Adipocyte (in vitro differentiated cells): ENCODE results near the gene IL17RB.

ENCODE experiments used
- DNase-seq: peaks from one replicate; pipeline ENCODE4 v3.0.0-alpha.2; 2015; ENCODE audit warnings: low read depth
- H3K27me3 ChIP-seq: replicated peaks from 2 replicates; pipeline ENCODE4 v1.7.0; 2013; ENCODE audit warnings: mild to moderate bottlenecking, low read length, moderate library complexity; ENCODE audit not compliant: control insufficient read depth, insufficient read depth
- H3K36me3 ChIP-seq: 2 replicates; pipeline ENCODE4 v1.7.0; 2013; ENCODE audit warnings: low read length, mild to moderate bottlenecking, moderate library complexity; ENCODE audit not compliant: control insufficient read depth, insufficient read depth, severe bottlenecking
- H3K4me1 ChIP-seq: 2 replicates; pipeline ENCODE4 v1.7.0; 2013; ENCODE audit warnings: mild to moderate bottlenecking, low read length, moderate library complexity; ENCODE audit not compliant: control insufficient read depth, insufficient read depth
- H3K4me3 ChIP-seq: 2 replicates; pipeline ENCODE4 v1.7.0; 2013; ENCODE audit warnings: mild to moderate bottlenecking, low read length, moderate library complexity
- H3K9ac ChIP-seq: 2 replicates; pipeline ENCODE4 v1.7.0; 2013; ENCODE audit warnings: mild to moderate bottlenecking, low read length, moderate library complexity
- H3K9me3 ChIP-seq: 2 replicates; pipeline ENCODE4 v1.7.0; 2013; ENCODE audit warnings: mild to moderate bottlenecking, low read length, moderate library complexity; ENCODE audit not compliant: control insufficient read depth

The IL17RB gene

GRCh38 chr3:53805463-53806159 lies 40.8 kb upstream of the IL17RB start:
- Histone ChIP-seq H3K9me3 (no peaks in the 10 kb centered on the region), H3K9ac (peak overlapping the region; percentile 55), H3K36me3 (no peaks in the 10 kb centered on the region), H3K4me1 (peaks cover 30% of the 10 kb centered on the region), H3K27me3 (no peaks in the 10 kb centered on the region), H3K4me3 (no peak overlapping the region)
- no peak for DNase-seq

GRCh38 chr3:53806182-53807116 lies 39.9 kb upstream of the IL17RB start:
- peak overlapping the region; percentile 31 for H3K4me3 ChIP-seq
- H3K27me3 ChIP-seq, result no peaks in the 10 kb centered on the region
- peaks cover 30% of the 10 kb centered on the region for H3K4me1 ChIP-seq
- DNase-seq, result peak; percentile 79
- peak overlapping the region; percentile 55 for H3K9ac ChIP-seq
- no peaks in the 10 kb centered on the region for H3K9me3 ChIP-seq
- no peaks in the 10 kb centered on the region for H3K36me3 ChIP-seq

- no peaks in the 10 kb centered on the region for H3K27me3 ChIP-seq
- peaks cover 30% of the 10 kb centered on the region for H3K4me1 ChIP-seq
- no peak for DNase-seq
- H3K4me3 ChIP-seq, result no peak overlapping the region
- no peaks in the 10 kb centered on the region for H3K9me3 ChIP-seq
- H3K36me3 ChIP-seq, result no peaks in the 10 kb centered on the region
- H3K9ac ChIP-seq, result no peak overlapping the region
Measured at GRCh38 chr3:53807117-53807810, 39.1 kb upstream of the IL17RB start.

GRCh38 chr3:53808496-53808895 lies 37.9 kb upstream of the IL17RB start:
- no peaks in the 10 kb centered on the region for H3K9me3 ChIP-seq
- peaks cover 30% of the 10 kb centered on the region for H3K4me1 ChIP-seq
- no peaks in the 10 kb centered on the region for H3K36me3 ChIP-seq
- H3K27me3 ChIP-seq, result no peaks in the 10 kb centered on the region
- H3K9ac ChIP-seq, result no peak overlapping the region
- no peak for DNase-seq
- no peak overlapping the region for H3K4me3 ChIP-seq

GRCh38 chr3:53809267-53809666 lies 37.1 kb upstream of the IL17RB start:
- Histone ChIP-seq H3K4me3 (no peak overlapping the region), H3K27me3 (no peaks in the 10 kb centered on the region), H3K4me1 (peaks cover 27% of the 10 kb centered on the region), H3K36me3 (no peaks in the 10 kb centered on the region), H3K9me3 (no peaks in the 10 kb centered on the region), H3K9ac (no peak overlapping the region)
- DNase-seq, result no peak

GRCh38 chr3:53809764-53810400 lies 36.5 kb upstream of the IL17RB start:
- H3K4me3 ChIP-seq, result no peak overlapping the region
- H3K9ac ChIP-seq, result no peak overlapping the region
- no peaks in the 10 kb centered on the region for H3K36me3 ChIP-seq
- no peaks in the 10 kb centered on the region for H3K9me3 ChIP-seq
- DNase-seq, result no peak
- H3K4me1 ChIP-seq, result peaks cover 20% of the 10 kb centered on the region
- no peaks in the 10 kb centered on the region for H3K27me3 ChIP-seq

- peaks cover 6% of the 10 kb centered on the region for H3K4me1 ChIP-seq
- DNase-seq, result no peak
- H3K36me3 ChIP-seq, result no peaks in the 10 kb centered on the region
Measured at GRCh38 chr3:53811143-53811927, 35.0 kb upstream of the IL17RB start.

GRCh38 chr3:53812434-53812833 lies 33.9 kb upstream of the IL17RB start:
- Histone ChIP-seq H3K36me3 (no peaks in the 10 kb centered on the region), H3K4me3 (no peak overlapping the region), H3K9ac (no peak overlapping the region), H3K9me3 (no peaks in the 10 kb centered on the region), H3K4me1 (no peaks in the 10 kb centered on the region), H3K27me3 (no peaks in the 10 kb centered on the region)
- no peak for DNase-seq

More at GRCh38 chr3:53811143-53811927, 35.0 kb upstream of the IL17RB start:
- no peaks in the 10 kb centered on the region for H3K27me3 ChIP-seq
- no peak overlapping the region for H3K4me3 ChIP-seq
- H3K9ac ChIP-seq, result no peak overlapping the region
- no peaks in the 10 kb centered on the region for H3K9me3 ChIP-seq

- H3K4me1 ChIP-seq, result no peaks in the 10 kb centered on the region
- H3K9ac ChIP-seq, result no peak overlapping the region
- peaks cover 7% of the 10 kb centered on the region for H3K27me3 ChIP-seq
- no peak overlapping the region for H3K4me3 ChIP-seq
- DNase-seq, result no peak
- H3K36me3 ChIP-seq, result no peaks in the 10 kb centered on the region
- H3K9me3 ChIP-seq, result no peaks in the 10 kb centered on the region
Measured at GRCh38 chr3:53813229-53813628, 33.1 kb upstream of the IL17RB start.

GRCh38 chr3:53813876-53814275 lies 32.5 kb upstream of the IL17RB start:
- Histone ChIP-seq H3K9me3 (no peaks in the 10 kb centered on the region), H3K4me3 (no peak overlapping the region), H3K27me3 (peaks cover 13% of the 10 kb centered on the region), H3K4me1 (no peaks in the 10 kb centered on the region), H3K9ac (no peak overlapping the region), H3K36me3 (no peaks in the 10 kb centered on the region)
- DNase-seq, result no peak
